Measurements from ENCODE around the gene CNTN1. TPM values are rescaled to one million over a fixed set of nuclear protein-coding genes. Genes with fewer than 3 reads are reported as not detected.

Gene CNTN1
- total and polyA plus RNA-seq, 12 donors = 0.07 to 0.90 (median 0.21) TPM; not detected in 1

GRCh38 chr12:40693207-40693821, 1.1 kb downstream of the CNTN1 start:
- intact Hi-C loops (cut with DNase I) = no loop called here

DNA sequence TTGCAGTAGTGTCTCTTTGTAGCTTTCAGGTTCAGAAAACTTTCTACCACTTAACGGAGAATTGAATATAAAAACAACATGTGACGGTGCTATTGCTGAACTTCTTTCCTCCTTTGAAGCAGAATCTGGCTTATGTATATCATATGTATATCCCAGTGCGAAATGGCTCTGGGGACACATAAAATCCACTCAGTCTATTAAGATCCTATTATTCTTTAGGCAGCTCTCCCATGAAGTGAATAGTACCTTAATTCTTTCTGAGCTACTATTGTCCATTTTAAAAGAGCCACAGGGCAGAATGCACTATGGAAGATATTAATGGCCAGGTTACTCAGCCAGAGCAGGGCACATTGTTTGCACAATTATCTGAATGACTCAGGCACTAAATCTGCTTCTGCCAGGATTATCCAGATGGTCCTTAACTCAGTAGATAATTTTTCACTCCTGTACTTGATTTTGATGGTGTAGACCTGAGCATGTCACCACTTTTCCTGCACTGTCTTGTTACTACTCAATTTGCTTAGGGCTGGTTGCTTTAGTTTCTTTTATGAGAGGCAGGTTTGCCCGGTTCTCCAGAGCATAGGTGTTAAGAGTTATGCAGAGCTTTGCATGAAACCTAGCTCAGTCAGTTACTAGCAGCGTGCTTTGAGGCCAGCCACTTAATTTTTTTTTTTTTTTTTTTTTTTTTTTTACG, 5.5 kb downstream of the CNTN1 start:
- DNase-seq (no peak), ATAC-seq (no peak)
- no peak overlapping the region for H3K27ac ChIP-seq
- peaks cover 0 to 8% (median 5%) of the 10 kb centered on the region in 9 donors for H3K4me1 ChIP-seq
- WGBS, 2 donors = 72 to 75% methylated on average over 5 to 6 of the region's 6 CpGs
- H3K9me3 ChIP-seq = no peaks in the 10 kb centered on the region
- H3K36me3 ChIP-seq = no peaks in the 10 kb centered on the region
- TF ChIP-seq, protein P1, sequence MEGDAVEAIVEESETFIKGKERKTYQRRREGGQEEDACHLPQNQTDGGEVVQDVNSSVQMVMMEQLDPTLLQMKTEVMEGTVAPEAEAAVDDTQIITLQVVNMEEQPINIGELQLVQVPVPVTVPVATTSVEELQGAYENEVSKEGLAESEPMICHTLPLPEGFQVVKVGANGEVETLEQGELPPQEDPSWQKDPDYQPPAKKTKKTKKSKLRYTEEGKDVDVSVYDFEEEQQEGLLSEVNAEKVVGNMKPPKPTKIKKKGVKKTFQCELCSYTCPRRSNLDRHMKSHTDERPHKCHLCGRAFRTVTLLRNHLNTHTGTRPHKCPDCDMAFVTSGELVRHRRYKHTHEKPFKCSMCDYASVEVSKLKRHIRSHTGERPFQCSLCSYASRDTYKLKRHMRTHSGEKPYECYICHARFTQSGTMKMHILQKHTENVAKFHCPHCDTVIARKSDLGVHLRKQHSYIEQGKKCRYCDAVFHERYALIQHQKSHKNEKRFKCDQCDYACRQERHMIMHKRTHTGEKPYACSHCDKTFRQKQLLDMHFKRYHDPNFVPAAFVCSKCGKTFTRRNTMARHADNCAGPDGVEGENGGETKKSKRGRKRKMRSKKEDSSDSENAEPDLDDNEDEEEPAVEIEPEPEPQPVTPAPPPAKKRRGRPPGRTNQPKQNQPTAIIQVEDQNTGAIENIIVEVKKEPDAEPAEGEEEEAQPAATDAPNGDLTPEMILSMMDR (IDR thresholded peaks at IDR 0.05) = no peak
- intact Hi-C loops (cut with DNase I) = no loop called here
- H3K27me3 ChIP-seq = peaks cover 0 to 16% (median 11%) of the 10 kb centered on the region in 7 donors
- H3K4me3 ChIP-seq = no peak overlapping the region

More at GRCh38 chr12:40693207-40693821, 1.1 kb downstream of the CNTN1 start:
- Histone ChIP-seq H3K27ac (no peak overlapping the region), H3K9me3 (no peaks in the 10 kb centered on the region), H3K4me1 (peaks cover 0 to 15% (median 9%) of the 10 kb centered on the region in 9 donors), H3K36me3 (no peaks in the 10 kb centered on the region), H3K27me3 (peaks cover 0 to 45% (median 33%) of the 10 kb centered on the region in 7 donors), H3K4me3 (peak overlapping the region in 7 of 10 donors; percentile 11 to 46 (median 40))
- 2 to 3% methylated on average over 24 of the region's 24 CpGs for WGBS, 2 donors
- ATAC-seq (no peak), DNase-seq (no peak)
- TF ChIP-seq, protein P1 (IDR thresholded peaks at IDR 0.05) = no peak

DNA sequence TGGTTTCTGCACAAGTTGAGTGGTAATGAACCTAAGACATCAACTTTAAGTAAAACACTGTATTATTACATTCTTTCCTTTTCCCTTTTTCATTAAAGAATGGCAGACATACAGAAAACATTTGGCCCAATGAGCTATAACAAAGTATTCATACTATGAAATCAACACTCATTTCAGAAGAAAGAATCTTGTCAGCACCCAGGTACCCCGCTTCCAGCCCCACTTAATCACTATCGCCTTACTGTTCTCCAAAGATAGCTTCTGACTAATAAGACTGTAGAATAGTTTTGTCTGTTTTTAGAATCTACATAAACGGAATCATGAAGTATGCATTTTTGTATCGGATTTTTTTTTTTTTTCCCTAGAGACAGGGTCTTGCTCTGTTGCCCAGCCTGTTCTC, 9.5 kb downstream of the CNTN1 start:
- intact Hi-C loops (cut with DNase I) = no loop called here
- DNase-seq (no peak), ATAC-seq (no peak)
- Histone ChIP-seq H3K36me3 (no peaks in the 10 kb centered on the region), H3K27ac (no peak overlapping the region), H3K4me1 (no peaks in the 10 kb centered on the region), H3K9me3 (no peaks in the 10 kb centered on the region), H3K27me3 (no peaks in the 10 kb centered on the region), H3K4me3 (no peak overlapping the region)
- TF ChIP-seq, protein P1 (IDR thresholded peaks at IDR 0.05) = no peak
- 54 to 68% methylated on average over 4 of the region's 4 CpGs for WGBS, 2 donors

GRCh38 chr12:40711121-40711520, 18.9 kb downstream of the CNTN1 start:
- no peaks in the 10 kb centered on the region for H3K36me3 ChIP-seq
- no peak for ATAC-seq
- intact Hi-C loops (cut with DNase I) = no loop called here
- no peak overlapping the region for H3K27ac ChIP-seq
- H3K27me3 ChIP-seq = no peaks in the 10 kb centered on the region
- DNase-seq = no peak
- TF ChIP-seq, protein P1 (IDR thresholded peaks at IDR 0.05) = no peak
- no peaks in the 10 kb centered on the region for H3K4me1 ChIP-seq
- no peak overlapping the region for H3K4me3 ChIP-seq
- H3K9me3 ChIP-seq = no peaks in the 10 kb centered on the region

Data from heart right ventricle (tissue), 16 donors.